Renal pelvis (tissue), 12 donors: ENCODE measurements around the gene RINL. TPM values are rescaled to one million over a fixed set of nuclear protein-coding genes. Genes with fewer than 3 reads are reported as not detected.

Source experiments
- DNase-seq: peaks from one replicate; pipeline ENCODE4 v3.0.0-alpha.2; 2013
- long read RNA-seq, 16 experiments: transcript quantifications; one replicate each; lab custom pipeline, GENCODE V29; 2026
- polyA plus RNA-seq, 3 donors: library from polyadenylated mRNA; unstranded; fragments of 120-200 nt; gene quantifications; one replicate each; pipeline ENCODE4 v1.2.1, GENCODE V29; 2013; ENCODE audit not compliant: insufficient read length in 3 of 3

RINL gene, protein sequence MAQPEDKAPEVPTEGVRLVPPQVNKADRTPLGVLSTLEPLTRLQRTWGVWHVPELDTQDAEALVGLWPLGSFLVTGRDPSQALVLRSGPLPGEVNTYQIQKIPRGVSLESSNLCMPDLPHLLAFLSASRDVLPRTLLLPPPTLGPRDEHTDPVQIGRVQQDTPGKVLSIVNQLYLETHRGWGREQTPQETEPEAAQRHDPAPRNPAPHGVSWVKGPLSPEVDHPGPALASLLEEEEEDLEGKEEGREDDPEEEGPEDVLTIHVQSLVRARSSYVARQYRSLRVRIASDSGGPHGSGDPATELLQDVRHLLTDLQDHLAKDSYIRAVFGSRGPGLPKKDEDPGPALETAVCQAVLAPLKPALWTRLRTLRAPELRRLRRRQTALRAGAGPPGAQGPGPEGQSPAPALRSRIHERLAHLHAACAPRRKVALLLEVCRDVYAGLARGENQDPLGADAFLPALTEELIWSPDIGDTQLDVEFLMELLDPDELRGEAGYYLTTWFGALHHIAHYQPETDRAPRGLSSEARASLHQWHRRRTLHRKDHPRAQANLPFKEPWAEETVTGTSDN
- 10 to 100 TPM in 1 of 3 donors, 1 to 10 TPM in 2; 8.0 to 10.0 (median 9.6) TPM for polyA plus RNA-seq
- long read RNA-seq, donor 1, partial matches to known transcripts = 0 of 1 reads
- long read RNA-seq, donor 1, other reads (novel, unspliced or antisense) = 0 of 1 reads
- long read RNA-seq, donor 2, partial matches to known transcripts = 0 of 2 reads
- long read RNA-seq, donor 2, other reads (novel, unspliced or antisense) = 0 of 2 reads
- long read RNA-seq, donor 3, partial matches to known transcripts = 0 of 2 reads
- long read RNA-seq, donor 3, other reads (novel, unspliced or antisense) = 0 of 2 reads
- long read RNA-seq, donor 4, partial matches to known transcripts = 0 of 2 reads
- long read RNA-seq, donor 4, other reads (novel, unspliced or antisense) = 0 of 2 reads
- long read RNA-seq, donor 5, partial matches to known transcripts = 0 of 1 reads
- long read RNA-seq, donor 5, other reads (novel, unspliced or antisense) = 0 of 1 reads
- long read RNA-seq, donor 6, partial matches to known transcripts = 0 of 3 reads
- long read RNA-seq, donor 6, other reads (novel, unspliced or antisense) = 0 of 3 reads
- long read RNA-seq, donor 7, partial matches to known transcripts = 0 of 2 reads
- long read RNA-seq, donor 7, other reads (novel, unspliced or antisense) = 0 of 2 reads
- long read RNA-seq, donor 8 = 0 reads
- long read RNA-seq, donor 9, partial matches to known transcripts = 0 of 1 reads
- long read RNA-seq, donor 9, other reads (novel, unspliced or antisense) = 0 of 1 reads
- long read RNA-seq, donor 10 = 0 reads
- long read RNA-seq, donor 11, partial matches to known transcripts = 0 of 1 reads
- long read RNA-seq, donor 11, other reads (novel, unspliced or antisense) = 0 of 1 reads
- long read RNA-seq, donor 12, partial matches to known transcripts = 0 of 2 reads
- long read RNA-seq, donor 12, other reads (novel, unspliced or antisense) = 0 of 2 reads
- long read RNA-seq, donor 13 = 0 reads
- long read RNA-seq, donor 14 = 0 reads
- long read RNA-seq, donor 15, partial matches to known transcripts = 0 of 2 reads
- long read RNA-seq, donor 15, other reads (novel, unspliced or antisense) = 0 of 2 reads
- long read RNA-seq, donor 16, partial matches to known transcripts = 0 of 1 reads
- long read RNA-seq, donor 16, other reads (novel, unspliced or antisense) = 0 of 1 reads

DNA sequence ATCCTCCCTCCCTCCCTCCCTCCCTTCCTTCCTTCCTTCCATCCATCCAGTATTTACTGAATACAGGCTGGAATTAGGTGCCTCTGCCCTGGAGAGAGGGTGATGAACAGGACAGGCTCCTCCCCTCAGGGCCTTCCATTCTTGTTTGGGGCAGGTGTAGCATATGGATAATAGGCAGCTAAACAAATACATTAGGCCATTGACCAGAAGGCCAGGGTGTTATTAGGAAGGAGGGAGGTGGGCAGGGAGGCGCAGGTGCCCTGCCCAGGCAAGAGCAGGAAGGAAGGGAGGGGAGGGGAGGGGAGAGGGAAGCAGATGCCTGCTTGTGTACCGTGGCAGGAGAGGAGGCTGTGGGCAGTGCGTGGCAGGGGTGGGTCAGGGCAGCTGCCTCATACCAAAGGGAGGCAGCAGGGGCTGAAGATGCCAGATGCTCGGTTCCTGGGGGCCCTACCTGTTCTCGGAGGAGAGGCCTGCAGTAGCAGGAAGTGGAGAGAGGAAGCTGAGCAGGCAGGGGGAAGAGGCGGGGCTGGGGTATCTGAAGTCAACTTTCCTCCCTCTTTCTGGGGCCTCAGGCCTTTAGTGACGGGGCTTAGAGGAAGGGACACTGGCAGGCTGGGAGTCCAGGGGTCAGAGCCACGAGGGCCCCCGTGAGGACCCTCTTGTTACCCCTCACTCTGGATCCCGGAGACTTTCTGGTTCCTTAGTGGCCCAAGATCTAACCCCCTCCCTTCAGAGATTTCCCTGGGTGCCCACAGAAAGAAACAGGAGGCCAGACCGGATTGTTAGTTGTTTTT, at the start of gene RINL:
RINL (minus strand) TSS at position 495 of the 794 bp plus-strand sequence. CDS start 1,533 bp downstream, outside the sequence.
- no peak for DNase-seq

GRCh38 chr19:38924388-38924787, 46.3 kb upstream of the RINL start:
- DNase-seq = no peak

DNA sequence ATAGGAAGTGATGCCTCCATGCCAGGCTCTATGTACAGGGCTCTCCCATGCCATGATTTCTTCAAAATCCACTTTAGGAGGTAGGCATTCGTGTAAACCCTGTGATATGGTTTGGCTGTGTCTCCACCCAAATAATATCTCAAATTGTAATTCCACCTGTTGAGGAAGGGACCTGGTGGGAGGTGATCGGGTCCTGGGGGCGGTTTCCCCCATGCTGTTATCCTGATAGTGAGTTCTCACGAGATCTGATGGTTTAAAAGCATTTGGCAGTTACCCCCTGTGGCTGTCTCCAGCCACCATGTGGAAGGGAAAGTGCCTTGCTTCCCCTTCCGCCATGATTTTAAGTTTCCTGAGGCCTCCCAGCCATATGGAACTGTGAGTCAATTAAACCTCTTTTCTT, 44.4 kb upstream of the RINL start:
- no peak for DNase-seq

DNA sequence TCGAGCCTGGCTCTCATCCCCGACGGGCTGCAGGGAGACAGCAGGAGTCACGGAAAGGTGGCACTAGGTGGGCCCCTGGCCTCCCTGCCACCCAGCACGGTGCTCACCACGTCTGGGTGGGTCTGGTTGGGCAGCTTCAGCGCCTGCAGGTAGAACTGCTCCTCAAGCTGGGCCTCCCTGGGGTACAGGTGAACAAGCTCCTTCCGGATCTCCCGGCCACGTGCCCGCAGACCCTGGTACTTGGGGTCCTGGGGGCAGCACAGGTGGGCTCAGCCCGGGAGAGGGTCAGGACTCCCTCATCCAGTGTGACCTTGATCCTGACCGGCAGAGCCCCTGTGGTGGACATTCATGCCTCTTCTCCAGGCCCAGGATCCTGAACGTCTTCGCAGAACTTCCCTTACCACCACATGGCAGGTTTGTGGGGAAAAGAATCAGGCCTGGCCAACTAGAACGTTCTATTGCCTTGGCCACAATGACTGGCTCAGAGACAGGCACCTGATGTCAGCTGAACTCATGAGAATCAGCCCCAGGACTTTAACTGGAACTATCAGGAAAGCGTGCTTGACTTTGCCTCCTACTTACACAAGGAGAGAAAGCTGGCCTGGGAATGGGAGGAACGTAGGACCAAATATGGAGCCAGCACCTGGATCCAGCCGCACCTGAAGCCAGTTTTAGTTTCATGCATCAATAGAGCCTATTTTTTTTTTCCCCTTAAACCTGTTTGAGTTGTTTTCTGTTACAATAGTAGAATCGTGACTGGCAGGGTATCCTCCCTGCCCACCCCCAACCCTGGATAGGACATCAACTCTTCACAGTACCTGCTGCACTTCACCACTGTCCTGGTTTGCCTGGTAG, 43.6 kb upstream of the RINL start:
- DNase-seq = no peak

DNA sequence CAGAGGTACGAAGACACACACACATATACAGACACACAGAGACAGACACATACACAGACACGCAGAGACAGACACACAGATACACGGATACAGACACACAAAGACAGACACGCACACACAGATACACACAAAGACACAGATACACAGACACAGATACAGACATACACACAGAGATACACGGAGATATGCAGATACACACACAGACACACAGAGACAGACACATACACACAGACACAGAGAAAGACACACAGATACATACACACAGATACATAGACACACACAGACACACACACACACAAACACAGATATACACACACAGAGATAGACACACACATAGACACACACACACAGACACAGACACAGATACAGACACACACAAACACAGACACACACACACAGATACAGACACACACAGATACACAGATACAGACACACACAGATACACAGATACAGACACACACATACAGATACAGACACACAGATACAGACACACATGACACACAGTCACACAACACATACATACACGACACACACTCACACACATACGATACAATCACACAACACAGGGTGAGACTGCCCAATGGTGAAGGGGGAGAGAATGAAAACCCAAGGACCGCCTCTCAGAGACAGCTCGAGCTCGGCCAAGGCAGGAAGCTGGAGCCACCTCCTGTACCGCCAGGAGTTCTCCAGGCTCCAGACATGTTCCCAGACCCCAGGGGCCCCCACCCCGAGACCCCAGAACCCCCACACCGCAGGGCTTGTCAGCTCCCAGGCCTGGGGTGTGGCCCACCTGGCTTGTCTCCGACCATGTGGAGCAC, 42.7 kb upstream of the RINL start:
- no peak for DNase-seq

DNA sequence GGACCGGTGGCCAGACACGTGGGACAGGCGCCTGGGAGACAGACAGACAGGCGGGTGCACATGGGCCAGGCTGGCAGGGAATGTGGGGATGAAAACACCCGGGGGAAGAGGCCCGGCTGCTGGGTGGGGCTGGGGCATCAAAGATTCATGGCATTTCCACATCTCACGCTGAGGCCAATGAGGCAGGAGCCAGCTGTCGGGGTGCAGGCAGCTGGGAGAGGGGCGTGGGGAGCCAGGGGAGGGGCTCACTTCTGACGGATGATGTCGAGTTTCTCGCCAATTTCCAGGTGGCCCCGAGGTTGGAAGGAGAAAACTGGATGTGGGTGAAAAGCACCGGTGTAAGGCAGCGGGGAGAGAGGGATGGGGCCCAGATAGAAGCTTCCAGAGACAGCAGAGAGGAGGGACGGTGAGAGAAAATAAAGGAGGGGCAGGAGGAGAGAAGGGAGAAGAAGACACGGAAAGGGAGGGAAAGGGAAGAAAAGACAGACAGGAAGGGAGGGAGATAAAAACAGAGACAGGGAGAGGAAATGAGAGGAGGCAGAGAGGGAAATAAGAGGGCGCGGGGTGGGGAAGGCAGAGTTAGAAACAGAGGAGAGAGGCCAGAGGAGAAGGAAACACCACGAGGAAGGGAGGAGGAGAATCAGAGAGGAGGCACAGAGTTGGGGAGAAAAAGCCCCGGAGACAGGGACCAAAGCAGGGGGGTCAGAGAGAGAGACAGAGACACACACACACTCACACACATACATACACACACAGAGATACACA, 41.9 kb upstream of the RINL start:
- DNase-seq = no peak

GRCh38 chr19:38918526-38918925, 40.5 kb upstream of the RINL start:
- DNase-seq = no peak

- DNase-seq = no peak
Observed at GRCh38 chr19:38917921-38918491, 39.9 kb upstream of the RINL start.

DNA sequence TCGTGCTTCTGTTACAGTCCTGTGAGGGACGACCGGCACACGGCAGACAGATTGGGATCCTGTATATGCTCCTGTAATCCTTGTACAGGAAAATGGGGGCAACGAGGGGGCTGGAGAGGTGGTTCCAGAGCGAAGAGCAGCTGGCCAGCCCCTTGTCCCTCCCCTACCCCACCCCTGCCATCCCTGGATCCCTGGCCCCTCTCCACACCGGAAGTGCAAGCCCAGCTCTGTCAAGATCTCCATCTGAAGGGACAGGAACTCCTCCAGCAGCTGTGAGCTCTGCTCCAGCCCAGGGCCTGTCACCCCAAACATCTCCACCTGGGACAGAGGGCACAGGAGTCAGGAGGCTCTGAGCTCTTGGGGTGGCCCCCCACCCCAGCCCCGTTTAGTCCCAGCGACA, 39.4 kb upstream of the RINL start:
- DNase-seq = no peak

DNA sequence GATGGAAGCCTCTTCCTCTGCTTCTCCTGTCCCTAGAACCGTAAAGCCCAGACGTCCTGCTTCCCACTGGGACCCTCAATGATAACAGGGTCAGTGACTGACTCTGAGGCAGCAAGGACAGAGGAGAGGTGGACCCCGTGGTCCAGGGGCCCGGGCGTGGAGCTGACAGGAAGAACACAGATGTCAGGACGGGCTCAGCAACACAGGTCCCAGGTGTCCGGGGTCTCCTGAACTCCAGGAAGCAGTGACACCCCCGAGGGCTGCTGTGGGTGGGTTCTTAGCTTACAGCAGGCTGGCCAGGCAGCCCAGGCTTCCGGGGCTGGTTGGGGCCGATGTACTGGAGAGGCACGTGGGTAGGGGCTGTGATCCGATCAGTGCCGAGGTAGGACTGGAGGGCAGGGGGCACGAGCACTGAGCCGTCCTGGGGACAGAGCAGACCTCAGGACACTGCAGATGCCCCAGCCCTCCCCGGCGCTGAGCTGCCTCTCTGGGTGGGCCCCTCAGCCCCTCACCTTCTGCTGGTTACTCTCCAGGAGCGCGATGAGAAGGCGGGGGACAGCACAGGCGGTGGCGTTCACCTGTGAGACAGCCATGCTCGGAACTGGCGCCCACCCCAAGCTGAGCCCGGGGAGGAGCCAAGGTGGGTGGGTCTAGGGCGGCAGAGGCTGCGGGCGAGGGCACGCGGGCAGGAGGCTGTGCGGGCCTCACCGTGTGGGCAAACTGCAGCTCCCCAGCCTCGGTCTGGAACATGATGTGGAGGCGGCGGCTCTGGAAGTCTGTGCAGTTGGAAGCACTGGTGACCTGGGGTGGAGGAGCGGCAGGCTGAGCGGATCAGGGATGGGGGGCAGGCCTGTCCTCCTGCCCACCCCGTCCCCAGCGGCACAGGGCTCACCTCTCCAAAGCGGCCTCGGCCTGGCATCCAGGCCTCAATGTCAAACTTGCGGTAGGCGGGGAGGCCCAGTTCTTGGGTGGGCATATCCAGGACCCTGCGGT, 37.5 kb upstream of the RINL start:
- no peak for DNase-seq

GRCh38 chr19:38913958-38914357, 35.9 kb upstream of the RINL start:
- DNase-seq = no peak

GRCh38 chr19:38912600-38913514, 34.8 kb upstream of the RINL start:
- no peak for DNase-seq

DNA sequence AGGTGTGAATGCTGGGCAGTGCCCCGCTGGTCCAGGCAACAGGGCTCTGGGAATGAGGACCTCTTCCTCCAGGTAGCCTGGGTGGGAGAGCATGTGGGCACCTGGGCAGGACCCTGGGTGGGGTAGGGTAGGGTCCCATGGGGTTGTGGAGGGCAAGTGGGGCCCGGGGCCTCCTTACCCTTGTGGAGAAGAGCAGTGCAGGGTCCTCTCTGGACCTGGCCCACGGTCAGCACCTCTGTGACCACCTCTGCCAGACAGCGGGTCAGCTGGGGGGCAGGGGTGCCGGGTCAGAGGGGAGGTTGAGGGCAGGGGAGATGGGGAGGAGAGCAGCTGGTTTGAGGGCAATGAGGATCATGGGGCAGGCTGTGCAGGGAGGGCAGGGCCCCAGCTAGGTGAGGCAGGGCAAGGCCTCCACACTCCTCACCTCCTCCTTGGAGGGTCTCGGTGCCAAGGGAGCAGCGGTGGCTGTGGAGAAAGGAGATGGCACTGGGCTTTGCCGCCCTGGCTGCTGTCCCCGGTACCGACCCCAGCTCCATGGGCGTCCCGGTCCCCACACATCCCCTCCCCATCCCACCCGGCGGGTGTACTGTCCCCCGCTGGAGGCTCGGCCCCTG, 33.4 kb upstream of the RINL start:
- DNase-seq = no peak

- DNase-seq = no peak
Observed at GRCh38 chr19:38910488-38910887, 32.4 kb upstream of the RINL start.
